Limb (tissue), 2 donors: ENCODE measurements around the gene FNDC3A.
A peak's percentile ranks its signal among the peaks of the same experiment; 100 is the strongest.

Experiments
- DNase-seq, 2 donors: peaks; one replicate each; pipeline ENCODE4 v3.0.0-alpha.2; 2016; ENCODE audit errors: extremely low spot score in 2 of 2

The FNDC3A gene, protein sequence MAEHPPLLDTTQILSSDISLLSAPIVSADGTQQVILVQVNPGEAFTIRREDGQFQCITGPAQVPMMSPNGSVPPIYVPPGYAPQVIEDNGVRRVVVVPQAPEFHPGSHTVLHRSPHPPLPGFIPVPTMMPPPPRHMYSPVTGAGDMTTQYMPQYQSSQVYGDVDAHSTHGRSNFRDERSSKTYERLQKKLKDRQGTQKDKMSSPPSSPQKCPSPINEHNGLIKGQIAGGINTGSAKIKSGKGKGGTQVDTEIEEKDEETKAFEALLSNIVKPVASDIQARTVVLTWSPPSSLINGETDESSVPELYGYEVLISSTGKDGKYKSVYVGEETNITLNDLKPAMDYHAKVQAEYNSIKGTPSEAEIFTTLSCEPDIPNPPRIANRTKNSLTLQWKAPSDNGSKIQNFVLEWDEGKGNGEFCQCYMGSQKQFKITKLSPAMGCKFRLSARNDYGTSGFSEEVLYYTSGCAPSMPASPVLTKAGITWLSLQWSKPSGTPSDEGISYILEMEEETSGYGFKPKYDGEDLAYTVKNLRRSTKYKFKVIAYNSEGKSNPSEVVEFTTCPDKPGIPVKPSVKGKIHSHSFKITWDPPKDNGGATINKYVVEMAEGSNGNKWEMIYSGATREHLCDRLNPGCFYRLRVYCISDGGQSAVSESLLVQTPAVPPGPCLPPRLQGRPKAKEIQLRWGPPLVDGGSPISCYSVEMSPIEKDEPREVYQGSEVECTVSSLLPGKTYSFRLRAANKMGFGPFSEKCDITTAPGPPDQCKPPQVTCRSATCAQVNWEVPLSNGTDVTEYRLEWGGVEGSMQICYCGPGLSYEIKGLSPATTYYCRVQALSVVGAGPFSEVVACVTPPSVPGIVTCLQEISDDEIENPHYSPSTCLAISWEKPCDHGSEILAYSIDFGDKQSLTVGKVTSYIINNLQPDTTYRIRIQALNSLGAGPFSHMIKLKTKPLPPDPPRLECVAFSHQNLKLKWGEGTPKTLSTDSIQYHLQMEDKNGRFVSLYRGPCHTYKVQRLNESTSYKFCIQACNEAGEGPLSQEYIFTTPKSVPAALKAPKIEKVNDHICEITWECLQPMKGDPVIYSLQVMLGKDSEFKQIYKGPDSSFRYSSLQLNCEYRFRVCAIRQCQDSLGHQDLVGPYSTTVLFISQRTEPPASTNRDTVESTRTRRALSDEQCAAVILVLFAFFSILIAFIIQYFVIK

DNA sequence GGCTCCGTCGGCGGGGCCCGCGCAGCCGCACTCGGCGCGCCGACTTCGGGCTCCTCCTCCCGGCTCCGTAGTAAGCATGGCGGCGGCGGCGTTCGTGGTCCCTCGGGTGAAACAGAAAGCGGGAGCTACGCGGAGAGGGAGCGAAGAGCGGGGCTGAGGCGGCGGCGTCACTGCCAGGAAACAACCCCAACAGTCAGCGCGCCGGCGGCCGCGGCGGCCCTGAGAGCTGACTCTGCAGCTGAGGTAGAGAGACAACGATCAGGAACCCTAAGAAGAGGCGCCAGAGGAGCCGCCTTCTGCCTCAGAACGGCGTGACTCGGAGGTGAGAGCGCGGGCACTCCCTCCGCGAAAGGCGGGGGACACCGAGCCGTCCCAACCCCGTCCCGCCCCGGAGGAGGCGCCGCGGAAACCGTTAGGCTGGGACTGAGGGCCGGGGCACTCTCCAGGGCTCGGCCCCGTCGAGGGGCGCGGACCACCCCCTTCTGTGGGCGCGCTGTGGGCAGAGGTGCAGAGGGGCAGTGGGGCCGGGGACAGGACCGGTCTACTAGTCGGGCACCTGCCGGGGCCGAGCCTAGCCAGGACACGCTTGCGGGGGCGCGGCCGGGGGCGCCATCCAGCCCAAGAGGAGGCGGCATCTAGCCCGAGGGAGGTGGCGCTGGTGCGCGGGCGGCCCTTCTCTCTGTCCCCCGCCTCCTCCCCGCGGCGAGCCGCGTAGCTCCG lies at the start of gene FNDC3A:
Gene FNDC3A (plus strand): TSS at position 57 of the 720 bp plus-strand sequence. CDS start 30,279 bp downstream, outside the sequence.
- peak; percentile 80 to 91 for DNase-seq

DNA sequence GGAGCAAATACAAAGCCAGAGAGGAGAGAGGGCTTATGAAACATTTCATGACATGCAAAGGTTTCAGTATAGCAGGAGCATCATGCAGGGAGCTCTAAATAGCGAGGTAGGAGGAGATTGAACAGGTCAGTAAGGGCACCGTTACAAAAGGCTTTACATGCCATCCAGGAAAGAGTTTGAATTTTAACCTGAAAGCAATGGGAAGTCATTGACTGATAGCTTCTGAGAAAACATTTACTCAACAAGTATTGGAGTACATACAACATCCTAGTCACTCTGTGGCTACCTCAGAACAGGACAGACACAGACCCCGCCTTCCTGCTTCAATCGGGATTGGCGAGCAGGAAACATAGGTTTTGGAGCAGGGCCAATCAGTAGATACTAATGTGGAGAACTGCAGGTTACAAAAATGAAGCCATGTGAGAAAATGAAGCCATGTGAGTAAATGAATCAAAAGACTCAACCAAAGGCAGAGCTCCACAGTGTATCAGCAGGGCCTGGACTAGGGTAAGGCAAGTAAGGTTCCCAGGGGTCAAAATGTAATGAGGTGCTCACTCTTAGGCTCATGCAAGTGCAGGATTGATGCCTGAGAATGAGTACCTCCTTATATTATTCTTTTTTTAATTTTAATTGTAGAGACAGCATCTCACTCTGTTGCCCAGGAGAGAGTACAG lies 46.8 kb upstream of the FNDC3A start:
- no peak for DNase-seq

DNA sequence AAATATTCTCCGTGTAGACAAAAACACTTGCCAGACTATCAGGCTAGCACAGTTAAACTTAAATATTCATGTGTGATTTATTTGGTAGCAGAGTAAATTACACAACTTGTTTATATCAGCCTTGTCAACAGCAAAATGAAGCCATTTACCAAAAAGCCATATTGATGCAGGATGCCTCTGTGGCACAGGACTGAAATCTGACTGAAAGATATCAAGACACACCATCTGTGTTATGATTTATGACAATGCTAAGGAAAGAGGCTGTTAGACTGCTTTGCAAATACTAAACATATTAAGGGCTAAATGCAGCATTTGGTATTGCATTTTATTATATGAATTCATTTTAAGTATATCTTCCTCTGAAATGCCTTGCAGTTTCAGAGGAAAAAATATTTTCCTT lies 44.8 kb upstream of the FNDC3A start:
- DNase-seq, result no peak

DNA sequence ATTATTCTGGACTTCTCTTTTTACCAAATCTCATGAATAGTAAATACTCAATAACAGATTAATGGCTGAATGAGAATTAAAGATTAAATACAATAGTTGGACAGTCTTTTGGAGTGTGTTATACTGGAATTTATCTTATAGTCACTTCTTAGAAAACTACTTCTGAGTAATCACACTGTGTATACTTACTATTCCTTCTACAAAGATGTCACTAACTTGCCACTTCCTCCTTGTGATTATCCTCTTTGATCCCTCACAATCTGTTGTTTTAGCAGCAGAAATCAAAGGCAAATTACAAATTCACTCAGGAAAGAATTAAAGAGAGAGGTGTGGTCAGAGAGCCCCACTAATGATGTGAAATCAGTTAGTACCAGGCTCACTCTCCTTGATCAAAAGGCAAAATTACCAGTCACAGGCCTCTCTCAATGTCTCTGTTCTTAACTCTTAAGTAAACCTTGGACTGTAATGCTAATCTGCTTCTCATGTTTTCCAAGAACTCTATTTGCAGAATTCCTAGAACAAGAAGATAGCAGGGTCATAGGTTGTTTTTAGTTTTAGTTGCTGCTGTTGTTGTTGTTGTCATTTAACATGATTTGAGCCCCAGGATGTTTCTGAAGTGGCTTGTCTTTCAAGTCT lies 37.3 kb upstream of the FNDC3A start:
- DNase-seq, result no peak

DNA sequence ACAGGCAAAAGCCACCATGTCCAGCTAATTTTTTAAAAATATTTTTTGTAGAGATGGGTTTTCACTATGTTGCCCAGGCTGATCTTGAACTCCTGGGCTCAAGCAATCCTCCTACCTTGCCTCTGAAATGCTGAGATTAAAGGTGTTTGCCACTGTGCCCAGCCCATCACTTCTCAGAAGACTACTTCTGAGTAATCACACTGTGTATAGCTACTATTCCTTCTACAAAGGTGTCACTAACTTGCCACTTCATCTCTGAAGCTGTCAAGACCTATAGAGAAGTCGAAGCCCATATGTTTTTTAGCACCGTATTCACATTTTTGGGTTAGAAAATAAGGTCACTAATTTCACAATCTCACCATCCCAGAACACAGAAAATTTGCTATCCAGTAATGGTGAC lies 36.0 kb upstream of the FNDC3A start:
- no peak for DNase-seq

DNA sequence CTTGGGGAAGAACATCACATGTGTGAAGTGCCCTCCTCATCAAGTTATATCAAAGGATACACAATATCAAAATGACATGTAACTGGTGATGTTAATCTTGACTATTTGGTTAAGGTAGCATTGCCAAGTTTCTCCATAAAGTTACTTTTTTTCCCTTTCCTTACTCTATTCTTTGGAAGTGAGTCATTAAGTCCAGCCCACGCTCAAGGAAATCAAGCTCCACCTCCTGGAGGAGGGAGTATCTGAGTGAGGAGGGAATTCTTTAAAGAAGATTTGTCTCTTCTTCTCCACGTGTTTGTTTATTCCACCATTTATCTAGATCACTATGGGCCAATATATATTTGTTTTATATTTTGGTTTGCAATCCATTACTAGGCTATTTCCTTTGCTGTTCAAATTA lies 33.6 kb upstream of the FNDC3A start:
- no peak for DNase-seq

DNA sequence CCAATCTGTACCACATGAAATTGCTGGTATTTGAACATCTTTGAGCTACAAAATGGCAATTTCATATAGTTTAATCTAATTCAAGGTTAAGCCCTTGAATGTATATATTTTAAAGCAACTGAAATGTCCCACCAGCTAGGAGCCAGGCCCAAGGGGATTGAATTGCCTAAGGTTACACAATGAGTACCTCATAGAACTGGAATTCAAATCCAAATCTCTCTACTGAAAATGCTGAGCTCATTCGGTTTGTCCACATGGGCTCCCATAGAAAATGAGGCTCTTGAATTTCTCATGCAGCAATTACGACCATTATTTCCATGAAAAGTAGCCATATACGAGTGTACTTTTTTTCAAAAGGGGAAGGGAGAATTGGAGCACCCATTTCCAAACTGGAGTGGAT lies 31.5 kb upstream of the FNDC3A start:
- DNase-seq, result no peak

DNA sequence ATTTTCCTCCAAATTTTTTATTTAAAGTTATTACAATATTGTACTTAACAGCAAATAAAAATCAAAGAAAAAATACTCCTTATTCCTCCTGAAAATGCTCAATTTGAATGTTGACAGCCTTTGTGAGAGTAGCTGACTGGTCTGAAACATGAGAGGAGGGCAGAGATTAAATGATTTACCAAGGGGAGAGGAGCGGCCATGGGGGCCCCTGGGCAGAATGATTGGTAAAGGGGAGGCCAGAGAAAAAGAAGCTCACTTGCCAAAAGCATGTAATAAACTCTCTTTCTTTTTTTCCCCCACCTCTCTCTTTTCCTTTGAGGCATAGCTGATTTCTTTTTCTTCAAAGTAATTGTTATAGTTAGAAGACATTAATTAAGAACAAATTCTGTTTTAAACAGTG lies 30.1 kb upstream of the FNDC3A start:
- no peak for DNase-seq

DNA sequence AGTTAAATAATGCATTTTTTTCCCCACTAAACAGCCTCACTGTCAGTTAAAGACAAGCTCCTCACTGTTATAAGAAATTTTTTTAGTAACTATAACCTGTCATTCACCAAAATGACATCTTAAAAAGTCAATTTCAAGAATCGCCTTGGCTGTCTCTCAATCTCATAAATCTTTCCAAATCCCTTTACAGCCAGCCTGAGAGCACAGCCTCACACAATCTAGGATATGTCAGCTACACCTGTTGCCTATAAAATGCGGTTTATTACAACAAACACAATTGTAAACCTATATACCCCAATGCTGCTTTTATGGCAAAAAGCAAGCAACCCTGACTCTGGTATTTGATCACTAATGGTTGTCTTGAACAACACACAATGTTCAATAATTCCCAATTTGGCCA lies 29.5 kb upstream of the FNDC3A start:
- no peak for DNase-seq

DNA sequence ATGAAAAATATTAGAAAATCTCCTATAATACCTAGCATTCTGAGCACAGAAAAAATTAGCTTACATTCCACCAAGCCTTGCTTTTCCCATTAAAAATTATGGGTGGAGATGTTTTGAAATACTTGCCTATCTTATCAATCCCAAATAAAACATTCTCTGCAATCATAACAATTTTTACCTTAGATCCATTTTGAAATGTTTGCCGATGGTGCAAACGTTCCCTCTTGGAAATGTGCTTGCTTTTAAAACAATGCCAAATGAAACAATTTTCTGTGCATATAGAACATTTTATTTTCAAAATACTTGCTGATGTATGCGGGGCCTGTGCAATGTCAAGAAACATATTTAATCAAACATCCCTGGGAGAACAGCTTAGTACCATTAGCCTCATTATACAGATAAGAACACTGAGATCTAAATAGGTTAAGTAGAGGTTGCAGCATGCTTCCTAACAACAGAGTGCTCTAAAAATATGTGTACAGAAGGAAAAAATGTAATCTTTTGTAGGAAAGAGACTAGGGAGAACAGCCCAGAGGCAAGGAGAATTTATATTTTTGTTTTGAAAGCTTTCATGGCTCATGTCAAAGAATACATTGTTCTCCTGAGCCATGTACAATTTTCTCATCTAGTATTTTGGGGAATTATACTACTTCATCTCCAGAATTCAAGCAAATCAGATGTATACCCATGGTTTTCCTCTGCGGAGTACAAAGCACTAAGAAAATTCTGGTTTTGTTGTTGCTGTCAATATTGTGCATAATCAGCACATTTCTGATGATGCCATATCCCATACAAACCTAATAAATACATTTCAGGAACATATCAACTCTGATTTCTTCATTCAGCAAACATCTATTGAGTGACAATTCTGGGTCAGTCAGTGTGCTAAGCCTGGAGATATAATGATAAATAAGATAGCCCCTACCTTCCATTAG lies 25.9 kb upstream of the FNDC3A start:
- DNase-seq, result no peak

DNA sequence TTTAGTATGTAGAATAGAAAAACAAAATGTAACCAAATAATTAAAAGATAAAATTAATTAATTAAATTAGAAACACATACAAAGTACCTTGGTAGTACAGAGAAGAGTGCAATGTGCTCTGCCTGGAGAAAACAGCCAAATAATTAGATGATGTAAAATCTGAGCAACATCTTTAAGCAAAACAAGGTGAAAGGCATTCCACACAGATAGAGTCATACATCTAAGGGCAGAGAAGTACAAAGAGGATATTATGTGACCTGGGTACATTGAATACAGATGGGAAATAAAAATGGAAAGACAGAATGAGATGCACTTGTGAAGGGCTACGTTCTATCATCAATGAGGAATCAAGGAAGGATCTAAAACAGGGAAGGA lies 25.2 kb upstream of the FNDC3A start:
- DNase-seq, result no peak

DNA sequence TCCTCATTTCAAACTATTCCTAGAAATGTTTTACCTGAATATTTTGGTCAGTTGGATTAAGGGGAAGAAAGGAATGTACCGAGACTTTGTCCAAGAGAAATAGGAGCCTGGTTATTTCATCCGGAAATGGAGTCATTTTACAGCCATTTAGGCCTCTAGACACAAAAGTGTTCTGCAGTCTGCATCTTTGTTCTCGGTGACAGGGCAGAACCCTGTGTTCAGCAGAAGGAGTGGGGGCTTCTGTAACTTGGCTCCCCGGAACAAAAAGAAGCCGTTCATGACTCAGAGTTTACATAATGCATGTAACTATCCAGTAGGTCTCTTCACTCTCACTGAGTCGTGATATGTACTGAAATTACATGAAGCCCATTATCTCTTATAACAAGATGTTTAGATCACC lies 21.6 kb upstream of the FNDC3A start:
- DNase-seq, result peak in 1 of 2 donors; percentile 15

DNA sequence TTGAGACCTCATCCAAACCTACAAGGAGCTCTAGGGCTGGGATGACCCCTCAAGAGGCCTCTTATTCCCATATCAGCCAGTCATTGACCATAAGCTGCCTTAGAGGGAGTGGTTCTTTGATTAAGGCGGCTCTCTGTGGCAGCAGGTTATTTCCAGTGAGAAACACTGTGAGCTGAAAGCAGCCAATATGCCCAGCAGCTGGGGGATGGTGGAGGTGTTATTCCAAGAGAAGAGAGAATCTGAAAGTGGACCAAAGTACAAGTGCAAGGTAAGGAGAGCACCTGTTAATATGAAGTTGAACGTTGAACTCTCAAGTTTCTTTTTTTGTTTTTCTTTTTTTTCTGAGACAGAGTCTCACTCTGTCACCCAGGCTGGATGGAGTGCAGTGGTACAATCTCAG lies 20.2 kb upstream of the FNDC3A start:
- no peak for DNase-seq

DNA sequence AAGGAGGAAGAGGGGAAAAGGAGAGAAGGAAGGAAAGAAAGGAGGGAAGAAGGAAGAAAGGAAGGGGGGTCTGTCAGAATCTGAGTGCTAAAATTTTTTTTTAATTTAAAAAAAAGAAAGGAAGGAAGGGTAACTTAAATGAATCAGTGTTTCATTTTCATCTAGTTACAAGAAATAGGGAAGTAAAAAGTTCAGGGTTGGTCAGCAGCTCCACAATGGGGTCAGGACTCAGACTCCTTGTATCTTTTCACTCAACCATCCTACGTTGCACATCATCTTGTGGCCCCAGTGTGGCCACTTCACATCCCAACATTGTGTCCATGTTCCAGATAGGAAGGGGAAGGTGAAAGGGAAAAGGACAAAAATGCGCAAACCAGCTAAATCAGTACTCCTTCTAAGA lies 14.3 kb upstream of the FNDC3A start:
- no peak for DNase-seq

DNA sequence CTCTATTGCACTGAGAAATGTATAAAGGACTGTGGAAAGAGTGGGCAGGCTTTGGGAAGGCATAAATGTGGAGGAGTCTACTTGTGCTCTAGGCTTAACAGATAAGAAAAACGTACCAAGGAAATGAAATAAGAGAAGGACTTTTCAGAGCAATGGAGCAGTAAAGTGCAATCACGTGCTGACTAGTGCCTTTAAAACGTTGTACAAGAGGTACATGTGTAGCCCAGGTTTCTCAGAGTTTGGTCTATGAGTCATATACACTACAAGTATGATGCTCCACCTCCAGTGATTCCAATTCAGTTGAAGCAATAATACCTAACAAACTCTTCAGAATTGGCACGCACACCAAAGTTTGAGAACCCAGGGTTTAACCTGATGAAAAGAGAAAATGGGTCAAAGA lies 13.4 kb upstream of the FNDC3A start:
- DNase-seq, result no peak

DNA sequence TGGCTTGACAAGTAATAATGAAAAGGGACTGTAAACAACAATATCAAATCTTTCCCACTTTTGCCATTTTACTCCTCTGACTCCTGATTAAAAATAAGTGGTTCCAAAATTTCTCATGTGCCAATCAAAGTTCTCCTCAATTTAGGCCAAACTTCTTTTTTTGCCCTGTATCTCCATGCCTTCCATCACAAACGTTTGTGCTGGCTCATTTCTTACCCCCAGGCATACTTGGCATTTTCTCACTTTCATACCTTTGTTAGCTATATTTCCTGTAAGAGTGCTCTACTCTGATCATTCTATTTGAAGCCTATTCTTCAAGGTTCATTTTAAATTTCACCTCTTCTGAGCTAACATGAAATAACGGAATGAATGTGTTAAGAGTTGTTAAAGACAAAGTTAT lies 10.0 kb upstream of the FNDC3A start:
- DNase-seq, result no peak

DNA sequence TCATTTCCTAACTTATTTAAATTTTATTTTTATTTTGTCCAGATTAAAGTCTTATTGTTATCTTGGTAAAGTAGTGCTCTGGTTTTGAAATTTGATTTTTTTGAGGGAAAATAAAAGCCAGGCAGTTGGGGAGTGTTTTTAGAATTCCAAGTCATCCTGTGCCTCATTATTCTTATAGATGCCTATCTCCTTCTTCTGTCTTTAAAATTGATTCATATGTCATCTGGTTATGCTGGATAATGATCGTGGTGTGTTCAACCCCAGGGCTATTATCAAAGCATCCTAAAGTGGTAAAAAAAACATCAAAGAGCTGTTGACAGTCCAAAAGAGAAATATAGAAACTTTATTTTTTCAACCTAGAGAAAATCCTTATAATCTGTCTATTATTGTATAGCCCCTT lies 6.0 kb upstream of the FNDC3A start:
- no peak for DNase-seq

DNA sequence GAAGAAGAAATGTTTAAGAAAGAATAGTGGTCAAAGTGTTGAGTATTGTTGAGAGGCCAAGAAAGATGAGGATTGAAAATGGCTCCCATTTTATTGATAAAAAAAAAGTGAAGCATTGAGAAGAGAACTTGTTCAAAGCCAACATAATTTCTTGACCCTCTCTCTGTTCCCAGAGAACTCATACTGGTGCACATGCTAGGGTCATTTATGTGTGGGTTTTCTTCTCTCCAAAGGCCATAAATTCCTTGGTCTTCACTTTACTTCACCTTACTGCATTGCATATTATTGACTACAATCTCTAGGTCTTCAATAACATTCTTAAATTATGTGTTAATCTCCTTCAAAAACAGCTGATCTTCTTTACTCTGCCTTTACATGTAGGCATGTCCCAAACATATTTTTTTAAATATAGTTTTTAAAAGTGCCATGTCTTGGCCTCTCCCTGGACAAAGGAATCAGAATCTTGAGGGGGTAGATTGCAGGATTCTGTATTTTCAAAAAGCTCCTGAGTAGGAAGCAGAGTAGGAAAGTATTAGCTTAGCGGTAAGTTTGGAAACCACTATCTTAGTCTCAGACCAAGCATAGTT lies 1.8 kb upstream of the FNDC3A start:
- no peak for DNase-seq
